ENCODE measurements around the gene DTHD1. TPM values are rescaled to one million over a fixed set of nuclear protein-coding genes. Genes with fewer than 3 reads are reported as not detected.

The DTHD1 gene
- total RNA-seq, 1 experiment from 2014 or later, result not detected

GRCh38 chr4:36301127-36301526 lies 19.7 kb downstream of the DTHD1 start:
- RAD21 ChIA-PET (ENCODE audit: low non-redundant PET in 1 of 2, low total read pairs in 2 of 2, uncharacterized antibody in 2 of 2, unreplicated experiment in 2 of 2), result no interaction called here
- Histone ChIP-seq H3K27ac (ENCODE audit: low read depth, low read length) (no peak overlapping the region), H3K4me3 (replicated peaks in 1 of 2; ENCODE audit: low read depth in 1 of 2, low read length in 2 of 2) (no peak overlapping the region), H3K27me3 (ENCODE audit: insufficient read depth, low read length) (no peaks in the 10 kb centered on the region), H2AFZ (ENCODE audit: low read depth, low read length, poor library complexity, severe bottlenecking) (no peak overlapping the region), H3K9me3 (ENCODE audit: control insufficient read depth in 1 of 2, insufficient read depth in 1 of 2, low read depth in 1 of 2, low read length in 2 of 2) (no peaks in the 10 kb centered on the region), H3K4me1 (ENCODE audit: control insufficient read depth in 1 of 2, insufficient read depth in 2 of 2, low read length in 2 of 2) (no peaks in the 10 kb centered on the region), H3K79me2 (ENCODE audit: insufficient read depth, low read length) (no peaks in the 10 kb centered on the region), H3K9me2 (ENCODE audit: insufficient read depth) (no peaks in the 10 kb centered on the region), H3K9ac (ENCODE audit: low read length) (no peak overlapping the region), H3K4me2 (ENCODE audit: low read length) (no peak overlapping the region), H3K36me3 (ENCODE audit: control insufficient read depth in 1 of 2, insufficient read depth in 2 of 2, low read length in 2 of 2) (no peaks in the 10 kb centered on the region), H4K20me1 (ENCODE audit: insufficient read depth) (no peaks in the 10 kb centered on the region)
- BruUV-seq (replicated peaks), result no TSS peak
- no peak for TF ChIP-seq EGR1 (IDR thresholded peaks at IDR 0.05; ENCODE audit: low read depth)
- no peak for TF ChIP-seq RAD21 (IDR thresholded peaks at IDR 0.05; ENCODE audit: low read depth)
- no peak for TF ChIP-seq EZH2 (IDR thresholded peaks at IDR 0.05)
- TF ChIP-seq ZFX (IDR thresholded peaks at IDR 0.05), result no peak
- no peak for TF ChIP-seq POLR2AphosphoS5 (IDR thresholded peaks at IDR 0.05; ENCODE audit: low read depth, low read length)
- no peak for TF ChIP-seq YY1 (IDR thresholded peaks at IDR 0.05; ENCODE audit: extremely low read depth, insufficient replicate concordance, low read depth, low read length)
- TF ChIP-seq REST (IDR thresholded peaks at IDR 0.05; ENCODE audit: low read depth), result no peak
- no peak for TF ChIP-seq ZNF274 (IDR thresholded peaks at IDR 0.05; ENCODE audit: low read depth, low read length)
- no peak for TF ChIP-seq CBX3 (IDR thresholded peaks at IDR 0.05; ENCODE audit: low read depth)
- TF ChIP-seq MAX (IDR thresholded peaks at IDR 0.05), result no peak
- no peak for TF ChIP-seq ATF3 (IDR thresholded peaks at IDR 0.05)
- TF ChIP-seq SRF (IDR thresholded peaks at IDR 0.05; ENCODE audit: low read depth), result no peak
- CTCF ChIA-PET, result no interaction called here
- DNase-seq (ENCODE audit: low read depth, low spot score) (no peak), ATAC-seq (no peak)
- intact Hi-C loops (cut with micrococcal nuclease), result loop anchor here (5.0 kb wide), 1 partner anchor 1484 kb away; no protein-coding TSS in a partner anchor
- POLR2A ChIA-PET, result no interaction called here

All from HCT116 (cell line).